Common myeloid progenitor, CD34-positive (primary cell): ENCODE data around the gene E4F1.
A peak's percentile ranks its signal among the peaks of the same experiment; 100 is the strongest.

ENCODE experiments used
- CTCF ChIA-PET: fragments of 350-600 bp; sonication (Branson Sonifier 250); formaldehyde crosslinking; loops from one replicate; lab custom pipeline; 2021; ENCODE audit warnings: antibody characterized with exemption; lab: Charles Lee
- POLR2A ChIA-PET: fragments of 350-600 bp; sonication (Branson Sonifier 250); formaldehyde crosslinking; loops from one replicate; lab custom pipeline; 2021; ENCODE audit warnings: antibody characterized with exemption; lab: Charles Lee
- DNase-seq, 3 donors: peaks; one replicate each; pipeline versions ENCODE4 v3.0.0 to v3.0.0-alpha.2; 2013
- H3K27ac ChIP-seq, 2 experiments: 1 replicate in 1 of 2; 2 replicates in 1 of 2; pipeline ENCODE4 v1.7.0; 2013; ENCODE audit warnings: inconsistent platforms in 2 of 2, low read length in 2 of 2, mild to moderate bottlenecking in 2 of 2, low read depth in 1 of 2, moderate library complexity in 1 of 2; ENCODE audit not compliant: severe bottlenecking in 2 of 2, insufficient read depth in 1 of 2, poor library complexity in 1 of 2
- H3K27me3 ChIP-seq, 5 experiments: replicated peaks in 2 of 5; 1 replicate in 3 of 5; 2 replicates in 2 of 5; pipeline versions ENCODE4 v1.6.1 to v1.7.0; 2013; ENCODE audit warnings: low read length in 4 of 5, mild to moderate bottlenecking in 2 of 5, moderate library complexity in 2 of 5, inconsistent platforms in 1 of 5; ENCODE audit not compliant: insufficient read depth in 5 of 5, control insufficient read depth in 4 of 5
- H3K36me3 ChIP-seq, 4 experiments: 1 replicate in 2 of 4; 2 replicates in 2 of 4; pipeline versions ENCODE4 v1.6.1 to v1.7.0; 2013; ENCODE audit warnings: low read length in 3 of 4, control low read depth in 1 of 4, mild to moderate bottlenecking in 1 of 4; ENCODE audit not compliant: control insufficient read depth in 4 of 4, insufficient read depth in 4 of 4
- H3K4me1 ChIP-seq, 4 experiments: 1 replicate in 3 of 4; 2 replicates in 1 of 4; pipeline versions ENCODE4 v1.6.1 to v1.7.1; 2013; ENCODE audit warnings: low read length in 3 of 4, mild to moderate bottlenecking in 3 of 4, control low read depth in 1 of 4, inconsistent platforms in 1 of 4, moderate library complexity in 1 of 4; ENCODE audit not compliant: control insufficient read depth in 4 of 4, insufficient read depth in 4 of 4; ENCODE audit errors: control extremely low read depth in 1 of 4
- H3K4me3 ChIP-seq, 7 experiments: 1 replicate in 4 of 7; 2 replicates in 3 of 7; pipeline versions ENCODE4 v1.5.1 to v1.7.0; 2013; ENCODE audit warnings: mild to moderate bottlenecking in 7 of 7, low read length in 6 of 7, moderate library complexity in 6 of 7, inconsistent platforms in 2 of 7, low read depth in 2 of 7, control low read depth in 1 of 7; ENCODE audit not compliant: insufficient read depth in 4 of 7, control insufficient read depth in 1 of 7; ENCODE audit errors: extremely low read depth in 1 of 7
- H3K9me3 ChIP-seq, 5 experiments: 1 replicate in 4 of 5; 2 replicates in 1 of 5; pipeline versions ENCODE4 v1.6.1 to v1.7.1; 2013; ENCODE audit warnings: low read length in 4 of 5, mild to moderate bottlenecking in 2 of 5, inconsistent platforms in 1 of 5, low read depth in 1 of 5, moderate library complexity in 1 of 5; ENCODE audit not compliant: control insufficient read depth in 4 of 5, insufficient read depth in 2 of 5; ENCODE audit errors: control extremely low read depth in 1 of 5
- WGBS: methylation state at CpG from one replicate; pipeline ENCODE4 v1.1.5; 2013; ENCODE audit not compliant: insufficient coverage; 5-methylcytosine and 5-hydroxymethylcytosine counted together

The E4F1 gene

GRCh38 chr16:2177561-2177960 is 45.8 kb upstream of the E4F1 start:
- peaks cover 2 to 56% (median 34%) of the 10 kb centered on the region in 4 experiments for H3K36me3 ChIP-seq
- no peak overlapping the region for H3K27ac ChIP-seq
- no peaks in the 10 kb centered on the region for H3K4me1 ChIP-seq
- H3K9me3 ChIP-seq, result no peaks in the 10 kb centered on the region
- over 99% methylated on average over 11 of the region's 20 CpGs for WGBS
- H3K4me3 ChIP-seq, result no peak overlapping the region
- POLR2A ChIA-PET, result no interaction called here
- CTCF ChIA-PET, result interaction anchor here (0.8 to 1.2 kb wide), 2 partner anchors 14 to 17 kb away, joined by 3 read pairs; no protein-coding TSS in a partner anchor
- peaks cover 0 to 13% (median 0%) of the 10 kb centered on the region in 5 experiments for H3K27me3 ChIP-seq
- no peak for DNase-seq

- Histone ChIP-seq H3K4me3 (no peak overlapping the region), H3K9me3 (no peaks in the 10 kb centered on the region), H3K27ac (no peak overlapping the region), H3K36me3 (peaks cover 2 to 46% (median 30%) of the 10 kb centered on the region in 4 experiments), H3K27me3 (peaks cover 0 to 13% (median 0%) of the 10 kb centered on the region in 5 experiments), H3K4me1 (no peaks in the 10 kb centered on the region)
- POLR2A ChIA-PET, result no interaction called here
- CTCF ChIA-PET, result interaction anchor here (0.8 to 1.2 kb wide), 2 partner anchors 13 to 16 kb away, joined by 3 read pairs; no protein-coding TSS in a partner anchor
- DNase-seq, result peak; percentile 29 to 74 (median 62)
- 46% methylated on average over 75 of the region's 106 CpGs for WGBS
These were observed 44.9 kb upstream of the E4F1 start for GRCh38 chr16:2178321-2179106.

GRCh38 chr16:2179107-2179501 is 44.3 kb upstream of the E4F1 start:
- H3K9me3 ChIP-seq, result no peaks in the 10 kb centered on the region
- no peak overlapping the region for H3K27ac ChIP-seq
- no peak for DNase-seq
- H3K27me3 ChIP-seq, result peaks cover 0 to 13% (median 0%) of the 10 kb centered on the region in 5 experiments
- H3K36me3 ChIP-seq, result peaks cover 2 to 41% (median 28%) of the 10 kb centered on the region in 4 experiments
- ChIA-PET CTCF (no interaction called here), POLR2A (no interaction called here)
- WGBS, result 25% methylated on average over 24 of the region's 50 CpGs
- no peaks in the 10 kb centered on the region for H3K4me1 ChIP-seq
- no peak overlapping the region for H3K4me3 ChIP-seq

- no peaks in the 10 kb centered on the region for H3K4me1 ChIP-seq
- DNase-seq, result no peak
- H3K9me3 ChIP-seq, result no peaks in the 10 kb centered on the region
- H3K27me3 ChIP-seq, result peaks cover 0 to 13% (median 0%) of the 10 kb centered on the region in 5 experiments
- H3K27ac ChIP-seq, result no peak overlapping the region
- CTCF ChIA-PET, result no interaction called here
- POLR2A ChIA-PET, result no interaction called here
- WGBS, result 98% methylated on average over 31 of the region's 31 CpGs
- no peak overlapping the region for H3K4me3 ChIP-seq
- H3K36me3 ChIP-seq, result peaks cover 0 to 36% (median 24%) of the 10 kb centered on the region in 4 experiments
These were observed 43.8 kb upstream of the E4F1 start for GRCh38 chr16:2179576-2179975.

GRCh38 chr16:2180461-2180860 is 42.9 kb upstream of the E4F1 start:
- 97% methylated on average over 36 of the region's 43 CpGs for WGBS
- no peaks in the 10 kb centered on the region for H3K4me1 ChIP-seq
- peaks cover 0 to 28% (median 16%) of the 10 kb centered on the region in 4 experiments for H3K36me3 ChIP-seq
- H3K4me3 ChIP-seq, result no peak overlapping the region
- POLR2A ChIA-PET, result no interaction called here
- H3K9me3 ChIP-seq, result no peaks in the 10 kb centered on the region
- CTCF ChIA-PET, result no interaction called here
- no peak for DNase-seq
- peaks cover 0 to 13% (median 0%) of the 10 kb centered on the region in 5 experiments for H3K27me3 ChIP-seq
- no peak overlapping the region for H3K27ac ChIP-seq

- no peak for DNase-seq
- H3K36me3 ChIP-seq, result peaks cover 0 to 20% (median 10%) of the 10 kb centered on the region in 4 experiments
- WGBS, result 91% methylated on average over 31 of the region's 46 CpGs
- H3K4me1 ChIP-seq, result no peaks in the 10 kb centered on the region
- H3K27me3 ChIP-seq, result peaks cover 0 to 13% (median 0%) of the 10 kb centered on the region in 5 experiments
- ChIA-PET POLR2A (no interaction called here), CTCF (interaction anchor here (0.8 kb wide), 1 partner anchor 70 kb away, joined by 3 read pairs; the partner anchor contains the start of gene ECI1)
- H3K4me3 ChIP-seq, result no peak overlapping the region
- no peaks in the 10 kb centered on the region for H3K9me3 ChIP-seq
- H3K27ac ChIP-seq, result no peak overlapping the region
These were observed 42.1 kb upstream of the E4F1 start for GRCh38 chr16:2180962-2181923.
